GM04503 (cell line): Measurements from ENCODE around the gene AFAP1.
A peak's percentile ranks its signal among the peaks of the same experiment; 100 is the strongest.

ENCODE experiments used
- DNase-seq: peaks from one replicate; pipeline ENCODE4 v3.0.0-alpha.2; 2012; ENCODE audit warnings: low read depth

AFAP1 gene

GRCh38 chr4:7863911-7864681, 75.6 kb downstream of the AFAP1 start:
- no peak for DNase-seq

- no peak for DNase-seq
Observed at GRCh38 chr4:7862561-7863192, 77.0 kb downstream of the AFAP1 start.

GRCh38 chr4:7861440-7861881, 78.2 kb downstream of the AFAP1 start:
- DNase-seq, result peak; percentile 96

GRCh38 chr4:7860600-7861163, 79.0 kb downstream of the AFAP1 start:
- no peak for DNase-seq

- no peak for DNase-seq
Observed at GRCh38 chr4:7859326-7859725, 80.3 kb downstream of the AFAP1 start.

- no peak for DNase-seq
Observed at GRCh38 chr4:7858498-7858897, 81.2 kb downstream of the AFAP1 start.

- DNase-seq, result no peak
Observed at GRCh38 chr4:7857993-7858392, 81.7 kb downstream of the AFAP1 start.

- DNase-seq, result peak; percentile 85
Observed at GRCh38 chr4:7857238-7857701, 82.4 kb downstream of the AFAP1 start.

GRCh38 chr4:7855731-7856130, 83.9 kb downstream of the AFAP1 start:
- no peak for DNase-seq

GRCh38 chr4:7854697-7855370, 84.8 kb downstream of the AFAP1 start:
- no peak for DNase-seq

- DNase-seq, result no peak
Observed at GRCh38 chr4:7854216-7854615, 85.4 kb downstream of the AFAP1 start.

- DNase-seq, result no peak
Observed at GRCh38 chr4:7853271-7853670, 86.4 kb downstream of the AFAP1 start.

- no peak for DNase-seq
Observed at GRCh38 chr4:7852568-7853185, 87.0 kb downstream of the AFAP1 start.

- DNase-seq, result no peak
Observed at GRCh38 chr4:7850489-7850888, 89.2 kb downstream of the AFAP1 start.

- DNase-seq, result no peak
Observed at GRCh38 chr4:7847206-7847605, 92.5 kb downstream of the AFAP1 start.

- DNase-seq, result no peak
Observed at GRCh38 chr4:7845493-7846128, 94.0 kb downstream of the AFAP1 start.

GRCh38 chr4:7844594-7844991, 95.1 kb downstream of the AFAP1 start:
- no peak for DNase-seq

- no peak for DNase-seq
Observed at GRCh38 chr4:7843831-7844593, 95.6 kb downstream of the AFAP1 start.

GRCh38 chr4:7842384-7843279, 97.0 kb downstream of the AFAP1 start:
- peak; percentile 97 for DNase-seq

GRCh38 chr4:7841894-7842293, 97.8 kb downstream of the AFAP1 start:
- no peak for DNase-seq
